OCI-LY7 (cell line): ENCODE data around the gene PAN2.

Source experiments
- EZH2phosphoT487 ChIP-seq: fragments of 200-600 bp; sonication (generic); IDR thresholded peaks from 2 replicates; pipeline ENCODE4 v1.6.1; 2018; ENCODE audit warnings: low read depth, borderline replicate concordance, mild to moderate bottlenecking, mixed run types, antibody characterized with exemption, low read length, moderate library complexity, mixed read lengths
- TF ChIP-seq, protein P1 (sequence below): fragments of 200-600 bp; sonication (generic); conservative IDR thresholded peaks from 2 replicates; pipeline ENCODE4 v1.5.1; 2014; ENCODE audit warnings: mild to moderate bottlenecking, antibody characterized with exemption, low read length, moderate library complexity, mixed read lengths

DNA sequence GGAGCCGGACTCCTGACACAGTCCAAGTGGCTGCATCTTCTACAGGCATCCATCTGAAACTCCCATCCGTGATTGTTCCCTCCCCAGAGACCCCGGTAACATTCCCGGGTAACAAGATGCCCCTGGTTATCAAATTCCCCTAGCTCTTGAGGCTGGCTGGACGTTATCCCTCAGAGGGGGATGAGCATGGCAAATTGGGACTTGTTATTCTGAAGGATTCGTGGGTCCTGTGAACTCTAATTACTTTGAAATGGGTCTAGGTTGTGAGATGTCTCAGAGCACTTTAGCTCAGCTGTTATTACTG, 642 bp upstream of the PAN2 start:
- TF ChIP-seq, protein P1, sequence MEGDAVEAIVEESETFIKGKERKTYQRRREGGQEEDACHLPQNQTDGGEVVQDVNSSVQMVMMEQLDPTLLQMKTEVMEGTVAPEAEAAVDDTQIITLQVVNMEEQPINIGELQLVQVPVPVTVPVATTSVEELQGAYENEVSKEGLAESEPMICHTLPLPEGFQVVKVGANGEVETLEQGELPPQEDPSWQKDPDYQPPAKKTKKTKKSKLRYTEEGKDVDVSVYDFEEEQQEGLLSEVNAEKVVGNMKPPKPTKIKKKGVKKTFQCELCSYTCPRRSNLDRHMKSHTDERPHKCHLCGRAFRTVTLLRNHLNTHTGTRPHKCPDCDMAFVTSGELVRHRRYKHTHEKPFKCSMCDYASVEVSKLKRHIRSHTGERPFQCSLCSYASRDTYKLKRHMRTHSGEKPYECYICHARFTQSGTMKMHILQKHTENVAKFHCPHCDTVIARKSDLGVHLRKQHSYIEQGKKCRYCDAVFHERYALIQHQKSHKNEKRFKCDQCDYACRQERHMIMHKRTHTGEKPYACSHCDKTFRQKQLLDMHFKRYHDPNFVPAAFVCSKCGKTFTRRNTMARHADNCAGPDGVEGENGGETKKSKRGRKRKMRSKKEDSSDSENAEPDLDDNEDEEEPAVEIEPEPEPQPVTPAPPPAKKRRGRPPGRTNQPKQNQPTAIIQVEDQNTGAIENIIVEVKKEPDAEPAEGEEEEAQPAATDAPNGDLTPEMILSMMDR = no peak; the same call in 1 of the 2 replicates
- TF ChIP-seq EZH2phosphoT487 = no peak
